PC-9 (cell line): ENCODE results near the gene SPATS2.

ENCODE experiments used
- EZH2 ChIP-seq: fragments of 200-600 bp; sonication (generic); IDR thresholded peaks from 2 replicates; pipeline ENCODE4 v1.8.0; 2017; ENCODE audit warnings: antibody characterized with exemption, low read depth
- TF ChIP-seq, protein P1 (sequence below): fragments of 200-600 bp; sonication (generic); conservative IDR thresholded peaks from 2 replicates; pipeline ENCODE4 v1.6.1; 2017; ENCODE audit warnings: mixed run types, antibody characterized with exemption, mild to moderate bottlenecking, moderate library complexity

DNA sequence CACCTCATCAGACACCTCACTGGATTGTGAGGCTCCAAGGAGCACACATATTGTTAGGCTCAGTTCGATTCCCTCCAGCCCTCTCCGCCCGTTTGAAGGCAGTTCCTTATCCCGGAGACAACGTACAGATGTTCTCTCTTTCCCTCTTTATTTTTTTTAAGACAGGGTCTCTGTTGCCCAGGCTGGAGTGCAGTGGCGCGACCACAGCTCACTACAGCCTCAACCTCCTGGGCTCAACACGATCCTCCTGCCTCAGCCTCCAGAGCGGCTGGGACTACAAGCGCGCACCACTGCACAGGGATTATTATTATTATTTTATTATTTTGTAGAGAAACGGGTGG is 44.9 kb upstream of the SPATS2 start:
- TF ChIP-seq, protein P1, sequence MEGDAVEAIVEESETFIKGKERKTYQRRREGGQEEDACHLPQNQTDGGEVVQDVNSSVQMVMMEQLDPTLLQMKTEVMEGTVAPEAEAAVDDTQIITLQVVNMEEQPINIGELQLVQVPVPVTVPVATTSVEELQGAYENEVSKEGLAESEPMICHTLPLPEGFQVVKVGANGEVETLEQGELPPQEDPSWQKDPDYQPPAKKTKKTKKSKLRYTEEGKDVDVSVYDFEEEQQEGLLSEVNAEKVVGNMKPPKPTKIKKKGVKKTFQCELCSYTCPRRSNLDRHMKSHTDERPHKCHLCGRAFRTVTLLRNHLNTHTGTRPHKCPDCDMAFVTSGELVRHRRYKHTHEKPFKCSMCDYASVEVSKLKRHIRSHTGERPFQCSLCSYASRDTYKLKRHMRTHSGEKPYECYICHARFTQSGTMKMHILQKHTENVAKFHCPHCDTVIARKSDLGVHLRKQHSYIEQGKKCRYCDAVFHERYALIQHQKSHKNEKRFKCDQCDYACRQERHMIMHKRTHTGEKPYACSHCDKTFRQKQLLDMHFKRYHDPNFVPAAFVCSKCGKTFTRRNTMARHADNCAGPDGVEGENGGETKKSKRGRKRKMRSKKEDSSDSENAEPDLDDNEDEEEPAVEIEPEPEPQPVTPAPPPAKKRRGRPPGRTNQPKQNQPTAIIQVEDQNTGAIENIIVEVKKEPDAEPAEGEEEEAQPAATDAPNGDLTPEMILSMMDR: no peak
- TF ChIP-seq EZH2: no peak
